Measurements from ENCODE around the gene HS3ST3B1. TPM values are rescaled to one million over a fixed set of nuclear protein-coding genes. Genes with fewer than 3 reads are reported as not detected.

HS3ST3B1 gene
- polyA plus RNA-seq, 12 donors, result 0.71 to 7.7 (median 3.0) TPM; not detected in 1

Other genes with a start within 250 kb of the HS3ST3B1 start
- gene COX10, start 231.6 kb upstream of the HS3ST3B1 start, polyA plus RNA-seq (ENCODE audit: insufficient read length in 12 of 12), result 10 to 100 TPM in 10 of 12 donors, 1 to 10 TPM in 1, not detected in 1; 9.5 to 18.7 (median 14.2) TPM
- under 1 TPM in 9 of 12 donors, not detected in 3; 0.18 to 0.89 (median 0.53) TPM for gene CDRT15, start 64.2 kb upstream of the HS3ST3B1 start, polyA plus RNA-seq (ENCODE audit: insufficient read length in 12 of 12)

Data from muscle of arm (tissue), 12 donors.